ENCODE measurements around the gene TPM3. TPM values are rescaled to one million over a fixed set of nuclear protein-coding genes. Genes with fewer than 3 reads are reported as not detected.

Gene TPM3
- polyA plus RNA-seq, 1 donor from 2014 or later, result 356 TPM

GRCh38 chr1:154154053-154154452 lies 37.8 kb downstream of the TPM3 start:
- Histone ChIP-seq H3K9me3 (ENCODE audit: low read length) (no peaks in the 10 kb centered on the region), H3K79me2 (replicated peaks; ENCODE audit: insufficient read depth, low read length) (no peaks in the 10 kb centered on the region), H3K4me2 (ENCODE audit: low read length) (no peak overlapping the region), H4K20me1 (ENCODE audit: insufficient read depth) (no peaks in the 10 kb centered on the region), H2AFZ (ENCODE audit: low read depth, low read length) (no peak overlapping the region), H3K9me2 (ENCODE audit: insufficient read depth, low read length) (no peaks in the 10 kb centered on the region), H3K9ac (ENCODE audit: low read length) (no peak overlapping the region), H3K27ac (ENCODE audit: low read length) (no peak overlapping the region), H3K27me3 (ENCODE audit: insufficient read depth, low read depth, low read length) (no peaks in the 10 kb centered on the region), H3F3A (ENCODE audit: insufficient read depth, low read length, poor library complexity, severe bottlenecking) (no peaks in the 10 kb centered on the region), H3K4me3 (ENCODE audit: low read length) (no peak overlapping the region), H3K36me3 (ENCODE audit: insufficient read depth, low read length) (peaks cover 9% of the 10 kb centered on the region)
- TF ChIP-seq TAF1 (IDR thresholded peaks at IDR 0.05; ENCODE audit: low read depth) (no peak), SMC3 (conservative IDR thresholded peaks at IDR 0.05; ENCODE audit: poor library complexity) (no peak), CTCF (IDR thresholded peaks at IDR 0.05; ENCODE audit: poor library complexity, severe bottlenecking) (no peak), EP300 (conservative IDR thresholded peaks at IDR 0.05; ENCODE audit: poor library complexity, severe bottlenecking) (no peak), RAD21 (conservative IDR thresholded peaks at IDR 0.05) (no peak), MXI1 (conservative IDR thresholded peaks at IDR 0.05; ENCODE audit: poor library complexity, severe bottlenecking) (no peak), POLR2AphosphoS5 (IDR thresholded peaks at IDR 0.05) (no peak), EZH2 (IDR thresholded peaks at IDR 0.05; ENCODE audit: borderline replicate concordance, insufficient read depth, low read length, poor library complexity, severe bottlenecking) (no peak)
- TF ChIP-seq, protein P1, sequence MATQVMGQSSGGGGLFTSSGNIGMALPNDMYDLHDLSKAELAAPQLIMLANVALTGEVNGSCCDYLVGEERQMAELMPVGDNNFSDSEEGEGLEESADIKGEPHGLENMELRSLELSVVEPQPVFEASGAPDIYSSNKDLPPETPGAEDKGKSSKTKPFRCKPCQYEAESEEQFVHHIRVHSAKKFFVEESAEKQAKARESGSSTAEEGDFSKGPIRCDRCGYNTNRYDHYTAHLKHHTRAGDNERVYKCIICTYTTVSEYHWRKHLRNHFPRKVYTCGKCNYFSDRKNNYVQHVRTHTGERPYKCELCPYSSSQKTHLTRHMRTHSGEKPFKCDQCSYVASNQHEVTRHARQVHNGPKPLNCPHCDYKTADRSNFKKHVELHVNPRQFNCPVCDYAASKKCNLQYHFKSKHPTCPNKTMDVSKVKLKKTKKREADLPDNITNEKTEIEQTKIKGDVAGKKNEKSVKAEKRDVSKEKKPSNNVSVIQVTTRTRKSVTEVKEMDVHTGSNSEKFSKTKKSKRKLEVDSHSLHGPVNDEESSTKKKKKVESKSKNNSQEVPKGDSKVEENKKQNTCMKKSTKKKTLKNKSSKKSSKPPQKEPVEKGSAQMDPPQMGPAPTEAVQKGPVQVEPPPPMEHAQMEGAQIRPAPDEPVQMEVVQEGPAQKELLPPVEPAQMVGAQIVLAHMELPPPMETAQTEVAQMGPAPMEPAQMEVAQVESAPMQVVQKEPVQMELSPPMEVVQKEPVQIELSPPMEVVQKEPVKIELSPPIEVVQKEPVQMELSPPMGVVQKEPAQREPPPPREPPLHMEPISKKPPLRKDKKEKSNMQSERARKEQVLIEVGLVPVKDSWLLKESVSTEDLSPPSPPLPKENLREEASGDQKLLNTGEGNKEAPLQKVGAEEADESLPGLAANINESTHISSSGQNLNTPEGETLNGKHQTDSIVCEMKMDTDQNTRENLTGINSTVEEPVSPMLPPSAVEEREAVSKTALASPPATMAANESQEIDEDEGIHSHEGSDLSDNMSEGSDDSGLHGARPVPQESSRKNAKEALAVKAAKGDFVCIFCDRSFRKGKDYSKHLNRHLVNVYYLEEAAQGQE (IDR thresholded peaks at IDR 0.05; ENCODE audit: borderline replicate concordance), result no peak

DNA sequence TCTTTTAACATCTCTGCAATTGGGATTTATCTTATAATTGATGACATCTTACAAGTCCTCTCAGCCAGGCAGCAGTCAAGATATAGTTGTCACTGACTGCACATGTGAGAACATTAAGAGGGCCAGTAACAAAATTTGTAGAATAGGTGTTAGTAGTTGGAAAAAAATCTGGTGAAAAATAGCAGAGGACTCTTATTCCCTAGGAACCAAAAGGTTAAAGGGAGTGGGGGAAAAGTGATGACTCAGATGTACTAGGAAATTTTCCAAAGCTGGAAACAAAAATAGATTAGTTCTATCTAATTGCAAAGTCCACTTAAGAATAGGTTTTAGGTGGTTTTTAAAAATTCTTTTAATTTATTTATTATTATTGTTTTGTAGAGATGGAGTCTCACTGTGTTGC lies 40.6 kb downstream of the TPM3 start:
- H3K4me2 ChIP-seq (ENCODE audit: low read length), result no peak overlapping the region
- no peaks in the 10 kb centered on the region for H3K9me2 ChIP-seq (ENCODE audit: insufficient read depth, low read length)
- no peaks in the 10 kb centered on the region for H3F3A ChIP-seq (ENCODE audit: insufficient read depth, low read length, poor library complexity, severe bottlenecking)
- H4K20me1 ChIP-seq (ENCODE audit: insufficient read depth), result no peaks in the 10 kb centered on the region
- H3K27me3 ChIP-seq (ENCODE audit: insufficient read depth, low read depth, low read length), result no peaks in the 10 kb centered on the region
- H3K9me3 ChIP-seq (ENCODE audit: low read length), result no peaks in the 10 kb centered on the region
- no peak overlapping the region for H3K27ac ChIP-seq (ENCODE audit: low read length)
- TF ChIP-seq, protein P1 (IDR thresholded peaks at IDR 0.05; ENCODE audit: borderline replicate concordance), result no peak
- TF ChIP-seq CTCF (IDR thresholded peaks at IDR 0.05; ENCODE audit: poor library complexity, severe bottlenecking) (no peak), POLR2AphosphoS5 (IDR thresholded peaks at IDR 0.05) (no peak), RAD21 (conservative IDR thresholded peaks at IDR 0.05) (no peak), EP300 (conservative IDR thresholded peaks at IDR 0.05; ENCODE audit: poor library complexity, severe bottlenecking) (no peak), SMC3 (conservative IDR thresholded peaks at IDR 0.05; ENCODE audit: poor library complexity) (no peak), EZH2 (IDR thresholded peaks at IDR 0.05; ENCODE audit: borderline replicate concordance, insufficient read depth, low read length, poor library complexity, severe bottlenecking) (no peak)
- H3K9ac ChIP-seq (ENCODE audit: low read length), result no peak overlapping the region
- H3K79me2 ChIP-seq (replicated peaks; ENCODE audit: insufficient read depth, low read length), result no peaks in the 10 kb centered on the region
- H3K36me3 ChIP-seq (ENCODE audit: insufficient read depth, low read length), result peaks cover 9% of the 10 kb centered on the region
- H2AFZ ChIP-seq (ENCODE audit: low read depth, low read length), result no peak overlapping the region
- H3K4me3 ChIP-seq (ENCODE audit: low read length), result no peak overlapping the region
